RWPE2 (cell line): ENCODE results near the gene RGS9.
A peak's percentile ranks its signal among the peaks of the same experiment; 100 is the strongest.

ENCODE experiments used
- ATAC-seq: fragments of 200-7000 bp; cut with Tn5 transposase; 3 replicates; pipeline ENCODE4 v1.9.1; 2021; ENCODE audit warnings: low read depth
- DNase-seq: peaks from one replicate; pipeline ENCODE4 v3.0.0-alpha.2; 2020; ENCODE audit warnings: low spot score
- H3K27ac ChIP-seq: fragments of 450-650 bp; 2 replicates; pipeline ENCODE4 v1.5.1; 2017; ENCODE audit warnings: mild to moderate bottlenecking; ENCODE audit not compliant: poor library complexity, severe bottlenecking
- H3K27me3 ChIP-seq: fragments of 250-450 bp; sonication (Bioruptor Pico); 2 replicates; pipeline ENCODE4 v1.5.1; 2021; ENCODE audit warnings: mild to moderate bottlenecking, moderate library complexity; ENCODE audit not compliant: insufficient read depth, poor library complexity, severe bottlenecking
- H3K36me3 ChIP-seq: fragments of 250-450 bp; sonication (Bioruptor Pico); 2 replicates; pipeline ENCODE4 v1.5.1; 2020; ENCODE audit warnings: low read depth, mild to moderate bottlenecking, moderate library complexity
- H3K4me1 ChIP-seq: fragments of 250-450 bp; sonication (Bioruptor Pico); 2 replicates; pipeline ENCODE4 v1.5.1; 2021; ENCODE audit warnings: mild to moderate bottlenecking, moderate library complexity; ENCODE audit not compliant: insufficient read depth, poor library complexity, severe bottlenecking
- H3K4me3 ChIP-seq: fragments of 250-450 bp; sonication (Bioruptor Pico); 2 replicates; pipeline ENCODE4 v1.5.1; 2021; ENCODE audit warnings: mild to moderate bottlenecking, moderate library complexity; ENCODE audit not compliant: severe bottlenecking
- H3K9me3 ChIP-seq: fragments of 250-450 bp; sonication (Bioruptor Pico); 2 replicates; pipeline ENCODE4 v1.5.1; 2021; ENCODE audit warnings: mild to moderate bottlenecking, moderate library complexity; ENCODE audit not compliant: severe bottlenecking
- TF ChIP-seq, protein P1 (sequence below): fragments of 450-650 bp; IDR thresholded peaks from one replicate; pipeline ENCODE4 v1.5.1; 2017; ENCODE audit warnings: mild to moderate bottlenecking, moderate library complexity; ENCODE audit not compliant: poor library complexity, severe bottlenecking

RGS9 gene

GRCh38 chr17:65228287-65228686, 91.1 kb downstream of the RGS9 start:
- TF ChIP-seq, protein P1, sequence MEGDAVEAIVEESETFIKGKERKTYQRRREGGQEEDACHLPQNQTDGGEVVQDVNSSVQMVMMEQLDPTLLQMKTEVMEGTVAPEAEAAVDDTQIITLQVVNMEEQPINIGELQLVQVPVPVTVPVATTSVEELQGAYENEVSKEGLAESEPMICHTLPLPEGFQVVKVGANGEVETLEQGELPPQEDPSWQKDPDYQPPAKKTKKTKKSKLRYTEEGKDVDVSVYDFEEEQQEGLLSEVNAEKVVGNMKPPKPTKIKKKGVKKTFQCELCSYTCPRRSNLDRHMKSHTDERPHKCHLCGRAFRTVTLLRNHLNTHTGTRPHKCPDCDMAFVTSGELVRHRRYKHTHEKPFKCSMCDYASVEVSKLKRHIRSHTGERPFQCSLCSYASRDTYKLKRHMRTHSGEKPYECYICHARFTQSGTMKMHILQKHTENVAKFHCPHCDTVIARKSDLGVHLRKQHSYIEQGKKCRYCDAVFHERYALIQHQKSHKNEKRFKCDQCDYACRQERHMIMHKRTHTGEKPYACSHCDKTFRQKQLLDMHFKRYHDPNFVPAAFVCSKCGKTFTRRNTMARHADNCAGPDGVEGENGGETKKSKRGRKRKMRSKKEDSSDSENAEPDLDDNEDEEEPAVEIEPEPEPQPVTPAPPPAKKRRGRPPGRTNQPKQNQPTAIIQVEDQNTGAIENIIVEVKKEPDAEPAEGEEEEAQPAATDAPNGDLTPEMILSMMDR: no peak
- Histone ChIP-seq H3K4me1 (peaks cover 7% of the 10 kb centered on the region), H3K27me3 (no peaks in the 10 kb centered on the region), H3K9me3 (no peaks in the 10 kb centered on the region), H3K27ac (no peak overlapping the region), H3K36me3 (no peaks in the 10 kb centered on the region), H3K4me3 (no peak overlapping the region)
- ATAC-seq (no peak), DNase-seq (no peak)

- H3K27ac ChIP-seq: no peak overlapping the region
- H3K4me1 ChIP-seq: peaks cover 7% of the 10 kb centered on the region
- H3K27me3 ChIP-seq: no peaks in the 10 kb centered on the region
- no peak overlapping the region for H3K4me3 ChIP-seq
- no peaks in the 10 kb centered on the region for H3K9me3 ChIP-seq
- 0 out of 3 replicates have a peak, but pooled peaks have one; percentile 18 for ATAC-seq
- TF ChIP-seq, protein P1: no peak
- no peaks in the 10 kb centered on the region for H3K36me3 ChIP-seq
- no peak for DNase-seq
Observed at GRCh38 chr17:65228734-65229620, 91.8 kb downstream of the RGS9 start.

GRCh38 chr17:65229621-65229995, 92.4 kb downstream of the RGS9 start:
- Histone ChIP-seq H3K4me1 (peaks cover 7% of the 10 kb centered on the region), H3K27ac (no peak overlapping the region), H3K4me3 (no peak overlapping the region), H3K27me3 (no peaks in the 10 kb centered on the region), H3K9me3 (no peaks in the 10 kb centered on the region), H3K36me3 (no peaks in the 10 kb centered on the region)
- TF ChIP-seq, protein P1: no peak
- DNase-seq (no peak), ATAC-seq (no peak)

GRCh38 chr17:65230040-65230439, 92.9 kb downstream of the RGS9 start:
- Histone ChIP-seq H3K27me3 (no peaks in the 10 kb centered on the region), H3K4me3 (no peak overlapping the region), H3K9me3 (no peaks in the 10 kb centered on the region), H3K27ac (no peak overlapping the region), H3K36me3 (no peaks in the 10 kb centered on the region), H3K4me1 (peaks cover 7% of the 10 kb centered on the region)
- no peak for DNase-seq
- no peak for ATAC-seq
- TF ChIP-seq, protein P1: no peak

GRCh38 chr17:65231086-65231485, 93.9 kb downstream of the RGS9 start:
- ATAC-seq (no peak), DNase-seq (no peak)
- no peaks in the 10 kb centered on the region for H3K27me3 ChIP-seq
- no peak overlapping the region for H3K4me3 ChIP-seq
- no peaks in the 10 kb centered on the region for H3K9me3 ChIP-seq
- TF ChIP-seq, protein P1: no peak
- no peak overlapping the region for H3K27ac ChIP-seq
- no peaks in the 10 kb centered on the region for H3K36me3 ChIP-seq
- peaks cover 7% of the 10 kb centered on the region for H3K4me1 ChIP-seq
